ENCODE data around the gene PDZD2.

DNA sequence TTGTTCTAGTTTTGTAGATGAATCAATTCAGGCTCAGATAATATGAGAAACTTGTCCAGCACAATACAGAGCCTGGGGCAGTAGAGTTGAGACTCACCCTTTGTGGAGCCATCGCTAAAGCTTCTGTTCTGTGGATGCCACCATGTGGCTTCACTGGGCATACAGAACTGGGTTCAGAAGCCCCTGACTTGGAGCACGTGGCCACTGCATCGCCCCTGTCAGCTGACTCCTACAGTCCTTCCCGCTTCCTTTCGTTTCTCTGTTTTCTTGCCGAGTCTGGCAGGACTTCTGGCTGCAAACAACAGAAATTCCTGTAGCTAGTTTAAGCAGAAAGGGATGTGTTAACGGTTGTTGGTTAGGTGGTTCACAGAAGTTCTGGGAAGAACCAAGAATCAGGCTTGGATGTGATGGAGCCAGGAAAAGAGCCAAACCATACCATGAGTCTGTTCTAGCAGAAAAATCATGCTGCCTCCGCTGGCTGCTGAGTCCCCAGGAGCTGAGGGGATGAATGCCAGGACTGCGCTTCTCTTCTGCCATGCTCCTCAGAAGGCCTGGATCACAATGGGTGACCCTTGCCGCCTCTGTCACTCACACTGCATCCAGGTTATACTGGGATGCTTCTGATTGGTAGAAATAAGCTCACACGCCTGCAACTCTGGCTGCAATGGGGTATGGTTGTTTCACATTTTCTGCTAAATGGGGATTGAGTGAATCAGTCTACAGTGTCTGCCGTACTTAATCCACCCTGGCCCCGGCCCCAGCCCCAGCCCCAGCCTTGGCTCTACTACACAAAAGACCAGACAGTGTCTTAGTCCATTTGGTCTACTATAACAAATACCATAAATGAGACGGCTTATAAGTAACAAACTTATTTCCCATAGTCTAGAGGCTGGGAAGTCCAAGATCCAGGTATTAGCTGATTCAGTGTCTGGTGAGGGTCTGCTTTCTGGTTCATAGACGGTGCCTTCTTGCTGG is 272.6 kb downstream of the PDZD2 start:
- TF ChIP-seq POLR2A (IDR thresholded peaks at IDR 0.05) = no peak
- TF ChIP-seq, protein P1, sequence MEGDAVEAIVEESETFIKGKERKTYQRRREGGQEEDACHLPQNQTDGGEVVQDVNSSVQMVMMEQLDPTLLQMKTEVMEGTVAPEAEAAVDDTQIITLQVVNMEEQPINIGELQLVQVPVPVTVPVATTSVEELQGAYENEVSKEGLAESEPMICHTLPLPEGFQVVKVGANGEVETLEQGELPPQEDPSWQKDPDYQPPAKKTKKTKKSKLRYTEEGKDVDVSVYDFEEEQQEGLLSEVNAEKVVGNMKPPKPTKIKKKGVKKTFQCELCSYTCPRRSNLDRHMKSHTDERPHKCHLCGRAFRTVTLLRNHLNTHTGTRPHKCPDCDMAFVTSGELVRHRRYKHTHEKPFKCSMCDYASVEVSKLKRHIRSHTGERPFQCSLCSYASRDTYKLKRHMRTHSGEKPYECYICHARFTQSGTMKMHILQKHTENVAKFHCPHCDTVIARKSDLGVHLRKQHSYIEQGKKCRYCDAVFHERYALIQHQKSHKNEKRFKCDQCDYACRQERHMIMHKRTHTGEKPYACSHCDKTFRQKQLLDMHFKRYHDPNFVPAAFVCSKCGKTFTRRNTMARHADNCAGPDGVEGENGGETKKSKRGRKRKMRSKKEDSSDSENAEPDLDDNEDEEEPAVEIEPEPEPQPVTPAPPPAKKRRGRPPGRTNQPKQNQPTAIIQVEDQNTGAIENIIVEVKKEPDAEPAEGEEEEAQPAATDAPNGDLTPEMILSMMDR (IDR thresholded peaks at IDR 0.05) = no peak

Measured in heart left ventricle (tissue), 13 donors.